ENCODE data around the gene NAT14.
"Not testable (repeated sequence)": the region's sequence is repeated elsewhere in the genome, so short reads cannot be mapped to it uniquely, and the experiment has no call there.

The NAT14 gene

GRCh38 chr19:55484593-55485438 is at the start of gene NAT14:
TSS of gene NAT14 (plus strand) at chr19:55485188. CDS start at chr19:55485709, 521 bp downstream.
- peaks cover 8% of the 10 kb centered on the region for H3K4me1 Mint-ChIP-seq
- peak within 1 kb of the TSS; percentile 75 for H3K4me3 Mint-ChIP-seq
- H3K27ac Mint-ChIP-seq, result no peak within 1 kb of the TSS
- peaks cover 2% of the 10 kb centered on the region for H3K36me3 Mint-ChIP-seq
- H3K27me3 Mint-ChIP-seq, result no peaks in the 10 kb centered on the region
- H3K9me3 Mint-ChIP-seq, result no peaks in the 10 kb centered on the region

- H3K4me1 Mint-ChIP-seq, result peaks cover 11% of the 10 kb centered on the region
- H3K27me3 Mint-ChIP-seq, result peaks cover 49% of the 10 kb centered on the region
- H3K9me3 Mint-ChIP-seq, result no peaks in the 10 kb centered on the region
- H3K36me3 Mint-ChIP-seq, result no peaks in the 10 kb centered on the region
- H3K4me3 Mint-ChIP-seq, result no peak overlapping the region
- H3K27ac Mint-ChIP-seq, result no peak overlapping the region
These were observed 48.1 kb upstream of the NAT14 start for GRCh38 chr19:55436847-55437246.

GRCh38 chr19:55437410-55437809 is 47.6 kb upstream of the NAT14 start:
- Mint-ChIP-seq H3K27me3 (peaks cover 46% of the 10 kb centered on the region), H3K4me1 (peaks cover 11% of the 10 kb centered on the region), H3K27ac (peak overlapping the region; percentile 43), H3K4me3 (no peak overlapping the region), H3K9me3 (no peaks in the 10 kb centered on the region), H3K36me3 (no peaks in the 10 kb centered on the region)

- Mint-ChIP-seq H3K27ac (no peak overlapping the region), H3K27me3 (peaks cover 50% of the 10 kb centered on the region), H3K4me1 (peaks cover 21% of the 10 kb centered on the region), H3K4me3 (no peak overlapping the region), H3K36me3 (no peaks in the 10 kb centered on the region), H3K9me3 (no peaks in the 10 kb centered on the region)
These were observed 45.9 kb upstream of the NAT14 start for GRCh38 chr19:55439052-55439451.

GRCh38 chr19:55440411-55441105 is 44.4 kb upstream of the NAT14 start:
- H3K9me3 Mint-ChIP-seq, result no peaks in the 10 kb centered on the region
- H3K27ac Mint-ChIP-seq, result no peak overlapping the region
- H3K4me3 Mint-ChIP-seq, result peak overlapping the region; percentile 40
- no peaks in the 10 kb centered on the region for H3K36me3 Mint-ChIP-seq
- H3K4me1 Mint-ChIP-seq, result peaks cover 21% of the 10 kb centered on the region
- peaks cover 61% of the 10 kb centered on the region for H3K27me3 Mint-ChIP-seq

- H3K36me3 Mint-ChIP-seq, result no peaks in the 10 kb centered on the region
- H3K27me3 Mint-ChIP-seq, result peaks cover 64% of the 10 kb centered on the region
- peak overlapping the region; percentile 40 for H3K4me3 Mint-ChIP-seq
- H3K27ac Mint-ChIP-seq, result no peak overlapping the region
- no peaks in the 10 kb centered on the region for H3K9me3 Mint-ChIP-seq
- H3K4me1 Mint-ChIP-seq, result peaks cover 21% of the 10 kb centered on the region
These were observed 43.7 kb upstream of the NAT14 start for GRCh38 chr19:55441319-55441691.

GRCh38 chr19:55441692-55442321 is 43.2 kb upstream of the NAT14 start:
- peaks cover 62% of the 10 kb centered on the region for H3K27me3 Mint-ChIP-seq
- H3K36me3 Mint-ChIP-seq, result no peaks in the 10 kb centered on the region
- no peaks in the 10 kb centered on the region for H3K9me3 Mint-ChIP-seq
- H3K4me3 Mint-ChIP-seq, result peak overlapping the region; percentile 40
- peaks cover 21% of the 10 kb centered on the region for H3K4me1 Mint-ChIP-seq
- H3K27ac Mint-ChIP-seq, result no peak overlapping the region

GRCh38 chr19:55442372-55442961 is 42.5 kb upstream of the NAT14 start:
- no peaks in the 10 kb centered on the region for H3K9me3 Mint-ChIP-seq
- peak overlapping the region; percentile 30 for H3K4me3 Mint-ChIP-seq
- H3K27me3 Mint-ChIP-seq, result peaks cover 55% of the 10 kb centered on the region
- H3K36me3 Mint-ChIP-seq, result no peaks in the 10 kb centered on the region
- H3K27ac Mint-ChIP-seq, result no peak overlapping the region
- H3K4me1 Mint-ChIP-seq, result peaks cover 21% of the 10 kb centered on the region

- no peaks in the 10 kb centered on the region for H3K36me3 Mint-ChIP-seq
- H3K27ac Mint-ChIP-seq, result no peak within 1 kb of the TSS
- H3K27me3 Mint-ChIP-seq, result peaks cover 52% of the 10 kb centered on the region
- H3K9me3 Mint-ChIP-seq, result no peaks in the 10 kb centered on the region
- H3K4me3 Mint-ChIP-seq, result peak within 1 kb of the TSS; percentile 41
- H3K4me1 Mint-ChIP-seq, result peaks cover 21% of the 10 kb centered on the region
These were observed 41.8 kb upstream of the NAT14 start, which contains the start of gene SHISA7 for GRCh38 chr19:55443045-55443823. TSS of gene SHISA7 (minus strand) at chr19:55443300. CDS start at chr19:55442863, 437 bp downstream.

GRCh38 chr19:55443824-55444480 is 41.0 kb upstream of the NAT14 start:
- Mint-ChIP-seq H3K9me3 (no peaks in the 10 kb centered on the region), H3K27me3 (peaks cover 47% of the 10 kb centered on the region), H3K27ac (no peak overlapping the region), H3K4me1 (peaks cover 21% of the 10 kb centered on the region), H3K36me3 (no peaks in the 10 kb centered on the region), H3K4me3 (no peak overlapping the region)

- Mint-ChIP-seq H3K27me3 (peaks cover 40% of the 10 kb centered on the region), H3K9me3 (no peaks in the 10 kb centered on the region), H3K27ac (peak overlapping the region; percentile 65), H3K36me3 (no peaks in the 10 kb centered on the region), H3K4me3 (no peak overlapping the region), H3K4me1 (peaks cover 21% of the 10 kb centered on the region)
These were observed 40.3 kb upstream of the NAT14 start for GRCh38 chr19:55444646-55445045.

- no peaks in the 10 kb centered on the region for H3K9me3 Mint-ChIP-seq
- H3K4me1 Mint-ChIP-seq, result peaks cover 22% of the 10 kb centered on the region
- H3K4me3 Mint-ChIP-seq, result no peak overlapping the region
- H3K36me3 Mint-ChIP-seq, result no peaks in the 10 kb centered on the region
- peaks cover 37% of the 10 kb centered on the region for H3K27me3 Mint-ChIP-seq
- no peak overlapping the region for H3K27ac Mint-ChIP-seq
These were observed 38.9 kb upstream of the NAT14 start for GRCh38 chr19:55446060-55446459.

GRCh38 chr19:55447421-55448174 is 37.4 kb upstream of the NAT14 start:
- Mint-ChIP-seq H3K36me3 (no peaks in the 10 kb centered on the region), H3K4me3 (no peak overlapping the region), H3K27ac (no peak overlapping the region), H3K27me3 (peaks cover 30% of the 10 kb centered on the region), H3K4me1 (peaks cover 19% of the 10 kb centered on the region), H3K9me3 (no peaks in the 10 kb centered on the region)

GRCh38 chr19:55448175-55448490 is 36.9 kb upstream of the NAT14 start:
- not testable (repeated sequence) for H3K4me3 Mint-ChIP-seq, H3K36me3 Mint-ChIP-seq, H3K9me3 Mint-ChIP-seq, H3K27ac Mint-ChIP-seq
- H3K27me3 Mint-ChIP-seq, result peaks cover 28% of the 10 kb centered on the region
- peaks cover 16% of the 10 kb centered on the region for H3K4me1 Mint-ChIP-seq

Measured in activated naive CD4-positive, alpha-beta T cell treated with anti-CD3 and anti-CD28 coated beads, Interleukin-2, amount 50 U/mL, for 24 hours (primary cell).